OCI-M2 (cell line): Measurements from ENCODE around the gene ARHGAP22.

Experiments
- DNase-seq: peaks from one replicate; lab custom pipeline; 2025; ENCODE audit not compliant: unreplicated experiment; lab: John Stamatoyannopoulos, UW

The ARHGAP22 gene

DNA sequence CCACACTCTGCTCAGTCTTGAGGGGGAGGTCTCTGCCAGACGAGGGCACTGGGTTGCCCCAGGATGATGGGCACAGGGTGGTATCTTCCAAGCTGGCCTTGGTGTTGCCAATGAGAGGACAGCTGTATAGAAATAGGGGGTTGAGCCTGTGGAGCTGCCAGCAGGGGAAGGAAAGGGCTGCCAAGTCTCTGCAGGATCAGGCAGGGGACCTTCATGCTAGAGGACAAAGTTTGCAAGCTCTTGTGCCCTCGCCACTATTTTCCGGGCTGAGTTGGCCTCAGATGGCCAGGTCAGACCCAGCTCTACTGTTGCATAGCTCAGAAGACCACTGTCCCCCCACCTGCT is 68.7 kb downstream of the ARHGAP22 start:
- no peak for DNase-seq

- DNase-seq = no peak
Observed at GRCh38 chr10:48535416-48536155, 69.3 kb downstream of the ARHGAP22 start.

DNA sequence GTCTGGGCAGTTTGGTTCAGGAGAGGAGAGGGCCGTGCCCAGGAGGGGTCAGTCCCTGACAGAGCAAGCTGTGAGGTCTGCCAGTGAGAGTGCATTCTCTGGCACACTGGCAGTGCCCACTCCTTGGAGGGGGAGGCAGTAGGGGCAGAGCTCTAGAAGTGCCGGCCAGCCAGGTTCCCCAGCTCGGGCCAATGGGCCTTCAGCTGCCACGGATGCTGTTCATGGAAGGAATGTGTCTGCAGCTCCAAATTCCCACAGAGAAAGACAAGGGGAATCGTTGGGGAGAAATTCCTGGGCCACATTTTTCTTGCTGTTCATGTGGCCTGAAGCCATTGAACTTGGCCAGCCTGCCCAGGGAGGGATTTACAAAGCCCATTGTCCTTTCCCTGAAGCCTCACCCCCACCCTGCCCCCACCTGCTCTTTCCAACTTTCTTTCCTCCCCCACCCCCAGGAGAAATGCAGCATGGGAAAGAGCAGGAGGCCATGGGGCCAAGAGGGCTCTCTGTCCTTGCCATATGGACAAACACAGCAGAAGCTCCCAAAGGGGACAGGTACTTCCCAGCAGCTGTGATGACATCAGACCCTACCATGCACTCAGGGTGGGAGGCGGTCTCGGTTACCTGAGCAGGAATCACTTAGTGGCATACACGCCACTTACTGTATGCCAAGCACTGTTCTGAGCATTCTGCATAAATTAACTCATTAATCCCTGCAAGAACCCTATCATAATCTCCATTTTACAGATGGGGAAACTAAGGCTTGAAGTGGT is 70.7 kb downstream of the ARHGAP22 start:
- DNase-seq = no peak

GRCh38 chr10:48533540-48533939 is 71.3 kb downstream of the ARHGAP22 start:
- DNase-seq = no peak

DNA sequence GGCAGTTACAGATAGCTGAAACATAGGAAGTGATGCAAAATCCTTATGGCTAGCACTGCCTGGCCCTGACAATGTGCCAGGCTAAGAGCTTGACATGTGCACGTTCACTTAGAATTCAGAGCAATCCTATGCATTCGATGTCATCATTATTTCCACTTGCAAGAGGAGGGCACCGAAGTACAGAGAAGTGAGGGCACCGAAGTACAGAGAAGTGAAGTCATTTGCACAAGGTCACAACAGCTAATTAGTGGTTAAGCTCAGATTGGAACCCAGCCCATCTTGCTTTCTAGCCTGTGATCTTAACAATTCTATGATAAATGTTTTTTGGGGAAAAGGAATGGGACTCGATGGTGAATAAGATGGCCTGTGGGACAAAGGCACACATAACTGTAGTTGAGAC is 73.4 kb downstream of the ARHGAP22 start:
- no peak for DNase-seq

- no peak for DNase-seq
Observed at GRCh38 chr10:48529331-48529730, 75.5 kb downstream of the ARHGAP22 start.

- no peak for DNase-seq
Observed at GRCh38 chr10:48527756-48528155, 77.1 kb downstream of the ARHGAP22 start.

DNA sequence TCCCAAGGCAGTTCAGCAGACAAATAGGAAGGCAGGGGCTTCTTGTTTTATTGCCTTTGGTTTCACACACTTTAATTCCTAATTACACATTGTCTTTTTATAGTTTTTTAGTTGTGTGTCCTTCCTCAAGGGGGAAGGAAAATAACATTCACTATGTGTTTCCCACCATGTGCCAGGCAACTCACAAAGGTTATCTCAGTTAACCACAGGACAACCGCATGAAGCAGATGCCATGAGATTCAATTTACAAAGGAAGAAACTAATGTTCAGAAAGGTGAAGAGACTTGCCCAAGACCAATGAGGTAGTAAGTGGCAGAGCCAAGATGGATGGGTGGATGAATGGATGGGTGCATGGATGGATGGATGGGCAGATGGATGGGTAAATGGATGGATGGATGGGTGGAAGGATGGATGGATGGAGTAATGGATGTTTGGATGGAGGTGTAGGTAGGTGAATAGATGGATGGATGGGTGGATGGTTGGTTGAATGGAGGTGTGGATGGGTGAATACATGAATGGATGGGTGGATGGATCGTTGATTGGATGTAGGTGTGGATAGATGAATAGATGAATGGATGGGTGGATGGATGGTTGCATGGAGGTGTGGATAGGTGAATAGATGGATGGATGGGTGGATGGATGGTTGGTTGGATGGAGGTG is 77.9 kb downstream of the ARHGAP22 start:
- no peak for DNase-seq

GRCh38 chr10:48526011-48526821 is 78.7 kb downstream of the ARHGAP22 start:
- DNase-seq = no peak

DNA sequence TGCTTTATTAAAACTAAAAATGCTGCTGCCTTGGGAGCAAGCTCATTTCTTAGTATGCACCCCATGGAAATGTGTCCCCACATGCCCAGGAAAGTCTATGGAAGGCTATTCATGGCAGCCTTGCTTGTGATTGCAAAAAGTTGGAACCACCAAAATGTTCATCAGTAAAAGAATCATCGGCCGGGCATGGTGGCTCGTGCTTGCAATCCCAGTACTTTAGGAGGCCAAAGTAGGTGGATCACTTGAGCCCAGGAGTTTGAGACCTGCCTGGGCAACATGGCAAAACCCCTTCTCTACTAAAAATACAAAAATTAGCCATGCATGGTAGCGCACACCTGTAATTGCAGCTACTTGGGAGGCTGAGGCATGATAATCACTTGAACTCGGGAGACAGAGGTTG is 79.8 kb downstream of the ARHGAP22 start:
- DNase-seq = no peak

DNA sequence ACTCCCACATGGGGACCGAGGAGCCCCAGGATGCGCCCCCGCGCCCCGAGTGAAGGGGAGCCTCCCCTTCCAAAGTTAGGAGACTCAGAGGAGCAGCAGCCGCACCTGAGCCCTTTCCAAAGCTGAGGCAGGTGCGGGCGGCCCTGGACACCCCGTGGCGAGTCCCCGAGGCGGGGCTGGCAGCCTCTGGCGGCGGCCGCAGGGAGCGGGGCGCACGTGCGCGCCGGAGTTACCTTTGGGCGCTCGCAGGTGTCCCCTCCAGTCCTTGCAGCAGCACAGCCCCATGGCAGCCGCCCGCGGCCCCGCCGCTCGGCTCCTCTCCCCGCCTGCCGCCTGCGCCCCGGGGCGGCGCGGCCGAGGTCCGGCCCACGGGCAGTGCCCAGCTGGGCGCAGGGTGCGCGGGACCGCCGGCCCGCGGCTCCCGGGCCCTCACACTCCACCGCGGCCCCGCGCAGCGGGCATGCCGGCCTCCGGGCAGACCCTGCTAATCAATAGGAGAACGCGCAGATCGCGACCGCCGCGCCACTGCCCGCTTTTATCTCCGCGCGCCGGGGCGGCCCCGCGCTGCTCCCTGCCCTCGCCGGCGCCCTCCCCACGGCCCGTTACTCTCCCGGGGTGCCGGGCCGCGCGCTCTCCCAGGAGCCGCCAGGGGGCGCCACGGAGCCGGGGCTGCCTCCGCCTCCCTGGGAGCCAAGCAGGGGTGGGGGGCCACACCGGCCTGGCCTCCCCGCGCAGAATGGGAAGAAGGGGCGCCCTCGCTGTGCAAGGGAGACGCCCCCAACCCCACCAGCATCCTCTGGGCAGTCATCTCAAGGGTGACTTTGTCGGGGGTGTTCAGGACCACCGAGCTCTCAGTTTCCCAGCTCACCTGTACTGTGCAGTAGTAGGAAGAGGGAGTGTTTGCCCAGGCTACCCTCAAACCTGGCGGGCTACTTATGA is 80.8 kb downstream of the ARHGAP22 start:
- DNase-seq = no peak

GRCh38 chr10:48523212-48523819 is 81.6 kb downstream of the ARHGAP22 start:
- DNase-seq = no peak

DNA sequence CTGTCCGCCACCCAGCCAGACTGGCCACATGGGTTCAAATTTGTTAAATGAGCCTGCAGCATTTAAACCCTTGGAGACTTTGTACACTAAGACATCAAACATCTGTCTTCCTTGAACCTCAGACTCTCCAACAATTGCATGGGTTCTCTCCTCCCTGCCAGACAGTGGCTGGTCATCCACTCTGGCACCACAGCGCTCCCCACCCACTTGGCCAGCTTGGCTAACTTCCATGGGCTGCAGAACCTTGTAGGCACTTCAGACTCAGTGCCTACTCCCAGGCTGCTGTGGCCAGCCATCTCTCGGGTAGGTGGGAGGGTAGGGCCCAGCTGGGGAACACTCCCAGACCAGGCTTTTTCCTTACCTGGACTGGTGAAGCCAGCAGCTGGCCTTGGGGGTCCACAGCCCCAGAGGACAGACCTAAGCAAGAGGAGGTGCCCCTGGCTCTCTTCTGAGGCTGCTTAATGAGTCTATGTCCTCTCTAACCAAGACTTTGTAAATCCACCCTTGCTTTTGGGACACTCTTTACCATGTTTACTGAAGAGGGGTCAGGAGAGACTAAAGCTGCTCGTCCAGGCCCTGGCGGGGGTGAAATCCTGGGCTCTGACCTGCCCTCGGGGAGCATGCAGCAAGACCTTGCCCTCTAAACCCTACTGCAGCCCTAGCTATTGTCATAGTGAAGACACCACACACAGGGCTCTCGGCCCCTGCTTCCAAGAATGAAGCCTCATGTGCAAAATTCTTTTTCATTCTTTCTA is 82.7 kb downstream of the ARHGAP22 start:
- no peak for DNase-seq

GRCh38 chr10:48520594-48520993 is 84.3 kb downstream of the ARHGAP22 start:
- no peak for DNase-seq

DNA sequence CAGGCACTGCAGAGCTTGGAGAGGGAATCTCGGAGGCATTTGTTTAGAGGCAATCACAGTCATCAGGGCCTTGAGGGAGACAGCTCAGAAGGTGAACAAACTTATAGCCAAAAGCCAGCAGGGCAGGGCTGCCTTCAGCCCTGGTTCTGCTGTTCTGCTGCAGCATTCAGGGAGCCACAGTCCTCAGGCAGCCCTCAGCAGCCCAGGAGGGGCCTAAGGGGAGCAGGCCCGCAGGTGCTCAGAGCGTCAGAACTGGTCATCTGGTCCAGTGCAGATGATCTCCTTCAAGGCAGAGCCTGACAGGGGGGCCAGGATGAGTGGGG is 84.7 kb downstream of the ARHGAP22 start:
- DNase-seq = no peak

GRCh38 chr10:48519481-48520183 is 85.2 kb downstream of the ARHGAP22 start:
- no peak for DNase-seq

- DNase-seq = no peak
Observed at GRCh38 chr10:48518986-48519385, 85.9 kb downstream of the ARHGAP22 start.

DNA sequence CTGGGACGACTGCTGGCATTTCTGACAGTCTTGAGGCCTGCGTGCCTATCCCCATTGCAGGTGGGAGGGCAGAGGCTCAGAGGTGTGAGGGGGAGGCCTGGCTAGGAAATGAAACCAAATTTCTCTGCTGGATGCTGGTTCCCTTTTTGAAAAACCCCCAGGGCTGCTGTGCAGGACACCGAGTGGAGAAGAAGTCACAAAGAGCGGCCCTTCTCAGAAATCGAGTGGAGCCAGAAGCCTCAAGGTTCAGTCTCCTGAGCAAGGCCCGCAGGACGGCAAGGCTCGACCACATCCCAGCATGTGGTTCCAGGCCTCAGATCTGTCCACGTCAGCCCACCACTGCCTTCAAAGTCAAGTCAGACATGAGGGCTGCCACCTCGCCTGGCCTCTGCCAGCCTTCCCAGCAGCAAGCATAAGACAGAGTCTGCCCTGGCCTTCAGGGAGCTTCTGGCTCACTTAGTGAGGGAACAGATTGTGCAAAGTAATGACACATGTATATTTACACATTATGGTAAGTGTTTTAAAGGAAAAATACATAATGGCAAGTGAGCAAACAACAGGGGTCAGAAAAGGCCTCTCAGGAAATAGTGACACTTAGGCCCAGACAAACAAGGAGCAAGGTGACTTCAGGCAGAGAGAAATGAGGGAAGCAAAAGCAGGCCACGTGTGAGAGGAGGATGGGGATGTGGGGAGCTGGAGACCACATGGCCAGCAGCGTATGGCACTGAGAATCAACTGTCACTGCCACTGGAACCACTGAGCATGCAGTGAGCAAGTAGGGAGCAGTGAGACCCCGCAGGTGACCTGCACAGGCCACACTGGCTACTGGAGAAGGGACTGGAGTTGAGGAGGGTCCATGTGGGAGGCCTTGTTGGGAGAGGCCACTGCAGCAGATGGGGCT is 86.7 kb downstream of the ARHGAP22 start:
- DNase-seq = no peak
